Neural crest cell (in vitro differentiated cells): ENCODE results near the gene RRH. TPM values are rescaled to one million over a fixed set of nuclear protein-coding genes. Genes with fewer than 3 reads are reported as not detected.
A peak's percentile ranks its signal among the peaks of the same experiment; 100 is the strongest.

Experiments used
- DNase-seq: peaks from one replicate; pipeline ENCODE4 v3.0.0; 2021; ENCODE audit warnings: low read depth, mixed read lengths, low spot score
- H3K27ac Mint-ChIP-seq: one replicate; pipeline ENCODE4 v1.8.0; 2021; ENCODE audit warnings: mild to moderate bottlenecking, mixed read lengths; ENCODE audit not compliant: unreplicated experiment
- H3K27me3 Mint-ChIP-seq: 2 replicates; pipeline ENCODE4 v1.8.0; 2021; ENCODE audit warnings: low read depth, mild to moderate bottlenecking, mixed read lengths
- H3K36me3 Mint-ChIP-seq: 2 replicates; pipeline ENCODE4 v1.8.0; 2021; ENCODE audit warnings: low read depth, mild to moderate bottlenecking, mixed read lengths
- H3K4me1 Mint-ChIP-seq: 2 replicates; pipeline ENCODE4 v1.8.0; 2021; ENCODE audit warnings: mixed read lengths
- H3K4me3 Mint-ChIP-seq: one replicate; pipeline ENCODE4 v1.8.0; 2021; ENCODE audit warnings: mild to moderate bottlenecking, mixed read lengths
- H3K9me3 Mint-ChIP-seq: 2 replicates; pipeline ENCODE4 v1.8.0; 2021; ENCODE audit warnings: mixed read lengths
- CTCF ChIP-seq: fragments of 200-600 bp; sonication (generic); conservative IDR thresholded peaks from 2 replicates; pipeline ENCODE4 v1.5.0; 2021; ENCODE audit warnings: antibody characterized with exemption, mild to moderate bottlenecking
- total RNA-seq: library from RNA; stranded (reverse); gene quantifications from 2 replicates; pipeline ENCODE4 v1.2.1, GENCODE V29; 2021

The RRH gene
- total RNA-seq, 1 donor from 2014 or later: 0.16 TPM

- Mint-ChIP-seq H3K4me1 (peaks cover 28% of the 10 kb centered on the region), H3K27me3 (no peaks in the 10 kb centered on the region), H3K4me3 (no peak overlapping the region), H3K27ac (no peak overlapping the region), H3K9me3 (no peaks in the 10 kb centered on the region), H3K36me3 (peaks cover 8% of the 10 kb centered on the region)
- TF ChIP-seq CTCF: no peak
- no peak for DNase-seq
These were observed 7.2 kb upstream of the RRH start for GRCh38 chr4:109820563-109820962.

GRCh38 chr4:109821185-109821584, 6.6 kb upstream of the RRH start:
- TF ChIP-seq CTCF: no peak
- Mint-ChIP-seq H3K9me3 (no peaks in the 10 kb centered on the region), H3K4me3 (no peak overlapping the region), H3K36me3 (peaks cover 8% of the 10 kb centered on the region), H3K27ac (no peak overlapping the region), H3K4me1 (peaks cover 21% of the 10 kb centered on the region), H3K27me3 (no peaks in the 10 kb centered on the region)
- DNase-seq: no peak

GRCh38 chr4:109826719-109827118, 1.1 kb upstream of the RRH start:
- H3K27ac Mint-ChIP-seq: no peak overlapping the region
- no peak for DNase-seq
- H3K4me1 Mint-ChIP-seq: no peaks in the 10 kb centered on the region
- no peak overlapping the region for H3K4me3 Mint-ChIP-seq
- TF ChIP-seq CTCF: peak; percentile 74
- no peaks in the 10 kb centered on the region for H3K9me3 Mint-ChIP-seq
- no peaks in the 10 kb centered on the region for H3K27me3 Mint-ChIP-seq
- H3K36me3 Mint-ChIP-seq: peaks cover 3% of the 10 kb centered on the region

GRCh38 chr4:109833756-109834155, 6.0 kb downstream of the RRH start:
- Mint-ChIP-seq H3K27ac (no peak overlapping the region), H3K4me1 (no peaks in the 10 kb centered on the region), H3K9me3 (no peaks in the 10 kb centered on the region), H3K4me3 (no peak overlapping the region), H3K27me3 (no peaks in the 10 kb centered on the region), H3K36me3 (no peaks in the 10 kb centered on the region)
- DNase-seq: no peak
- TF ChIP-seq CTCF: no peak

DNA sequence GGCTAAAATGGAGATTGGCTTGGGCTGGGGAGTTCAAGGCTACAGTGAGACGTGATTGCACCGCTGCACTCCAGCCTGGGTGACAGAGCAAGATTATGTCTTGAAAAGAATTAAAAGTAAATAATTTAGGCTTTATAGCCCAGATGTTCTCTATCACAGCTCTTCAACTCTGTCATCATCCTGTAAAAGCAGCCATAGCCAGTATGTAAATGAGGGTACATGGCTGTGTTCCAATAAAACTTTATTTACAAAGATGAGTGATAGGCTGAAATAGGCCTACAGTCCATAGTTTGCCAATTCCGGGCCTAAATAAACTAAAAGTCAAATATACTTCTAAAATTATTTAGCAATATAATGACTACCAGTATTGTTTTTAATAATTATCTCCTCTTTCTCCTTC, 9.2 kb downstream of the RRH start:
- Mint-ChIP-seq H3K27ac (no peak overlapping the region), H3K27me3 (no peaks in the 10 kb centered on the region), H3K9me3 (peaks cover 3% of the 10 kb centered on the region), H3K4me3 (no peak overlapping the region), H3K36me3 (peaks cover 2% of the 10 kb centered on the region), H3K4me1 (no peaks in the 10 kb centered on the region)
- TF ChIP-seq CTCF: no peak
- DNase-seq: no peak
